HG02763 (cell line): ENCODE results near the gene FAM168A.

Source experiments
- ATAC-seq: cut with Tn5 transposase; IDR thresholded peaks from one replicate; pipeline ENCODE4 v1.9.1; 2021; ENCODE audit warnings: mild to moderate bottlenecking, moderate library complexity; ENCODE audit not compliant: unreplicated experiment

FAM168A gene

GRCh38 chr11:73392108-73393010 lies 205.6 kb downstream of the FAM168A start:
- ATAC-seq: no peak

GRCh38 chr11:73391665-73392064 lies 206.2 kb downstream of the FAM168A start:
- ATAC-seq: no peak

GRCh38 chr11:73390601-73391565 lies 207.0 kb downstream of the FAM168A start:
- no peak for ATAC-seq

- no peak for ATAC-seq
These were observed 208.0 kb downstream of the FAM168A start for GRCh38 chr11:73389916-73390315.

- no peak for ATAC-seq
These were observed 208.8 kb downstream of the FAM168A start for GRCh38 chr11:73389134-73389525.

GRCh38 chr11:73388265-73389133 lies 209.4 kb downstream of the FAM168A start:
- ATAC-seq: no peak

GRCh38 chr11:73387594-73388264 lies 210.2 kb downstream of the FAM168A start:
- ATAC-seq: no peak

- ATAC-seq: no peak
These were observed 211.4 kb downstream of the FAM168A start for GRCh38 chr11:73386546-73386945.

- ATAC-seq: no peak
These were observed 211.9 kb downstream of the FAM168A start for GRCh38 chr11:73386016-73386415.

GRCh38 chr11:73384872-73385689 lies 212.8 kb downstream of the FAM168A start:
- peak; percentile 47 for ATAC-seq

- no peak for ATAC-seq
These were observed 213.4 kb downstream of the FAM168A start for GRCh38 chr11:73384531-73384871.

GRCh38 chr11:73384125-73384441 lies 213.8 kb downstream of the FAM168A start:
- no peak for ATAC-seq

- ATAC-seq: no peak
These were observed 214.4 kb downstream of the FAM168A start for GRCh38 chr11:73383249-73384124.

GRCh38 chr11:73382747-73383146 lies 215.2 kb downstream of the FAM168A start:
- no peak for ATAC-seq

GRCh38 chr11:73382183-73382582 lies 215.7 kb downstream of the FAM168A start:
- no peak for ATAC-seq

GRCh38 chr11:73381589-73381988 lies 216.3 kb downstream of the FAM168A start:
- no peak for ATAC-seq

GRCh38 chr11:73380897-73381410 lies 217.0 kb downstream of the FAM168A start:
- no peak for ATAC-seq

- no peak for ATAC-seq
These were observed 217.6 kb downstream of the FAM168A start for GRCh38 chr11:73380331-73380730.
